Measurements from ENCODE around the gene EID3. TPM values are rescaled to one million over a fixed set of nuclear protein-coding genes. Genes with fewer than 3 reads are reported as not detected.

EID3 gene
- total and polyA plus RNA-seq, 7 donors: 0.28 to 1.3 (median 0.95) TPM

GRCh38 chr12:104316936-104317335 is 13.4 kb downstream of the EID3 start:
- Histone ChIP-seq H3K27ac (no peak overlapping the region), H3K9me3 (no peaks in the 10 kb centered on the region), H3K4me1 (no peaks in the 10 kb centered on the region), H3K4me3 (no peak overlapping the region), H3K27me3 (ENCODE audit: insufficient read depth in 3 of 3, low read length in 2 of 3) (no peaks in the 10 kb centered on the region), H3K36me3 (ENCODE audit: insufficient read depth in 1 of 2, low read depth in 1 of 2) (peaks cover 15 to 100% of the 10 kb centered on the region in 2 donors)
- ATAC-seq: no peak
- no peak for DNase-seq
- no peak for TF ChIP-seq CTCF (IDR thresholded peaks at IDR 0.05)
- intact Hi-C loops (cut with DNase I): loop anchor here (10.0 kb wide), 2 partner anchors 808 to 828 kb away; no protein-coding TSS in a partner anchor

- TF ChIP-seq CTCF (IDR thresholded peaks at IDR 0.05): no peak
- intact Hi-C loops (cut with DNase I): loop anchor here (10.0 kb wide), 2 partner anchors 807 to 827 kb away; no protein-coding TSS in a partner anchor
- no peaks in the 10 kb centered on the region for H3K9me3 ChIP-seq
- H3K4me3 ChIP-seq: no peak overlapping the region
- H3K27ac ChIP-seq: no peak overlapping the region
- no peak for ATAC-seq
- no peaks in the 10 kb centered on the region for H3K4me1 ChIP-seq
- peaks cover 12 to 100% of the 10 kb centered on the region in 2 donors for H3K36me3 ChIP-seq (ENCODE audit: insufficient read depth in 1 of 2, low read depth in 1 of 2)
- DNase-seq: no peak
- 92 to 94% (median 93%) methylated on average over 7 of the region's 7 CpGs for WGBS, 3 donors
- H3K27me3 ChIP-seq (ENCODE audit: insufficient read depth in 3 of 3, low read length in 2 of 3): no peaks in the 10 kb centered on the region
These were observed 14.1 kb downstream of the EID3 start for GRCh38 chr12:104317538-104318210.

GRCh38 chr12:104319028-104319427 is 15.5 kb downstream of the EID3 start:
- TF ChIP-seq CTCF (IDR thresholded peaks at IDR 0.05): no peak
- H3K9me3 ChIP-seq: no peaks in the 10 kb centered on the region
- WGBS, 3 donors: 90 to 94% (median 92%) methylated on average over 1 of the region's 1 CpG
- no peak overlapping the region for H3K27ac ChIP-seq
- no peaks in the 10 kb centered on the region for H3K4me1 ChIP-seq
- no peaks in the 10 kb centered on the region for H3K27me3 ChIP-seq (ENCODE audit: insufficient read depth in 3 of 3, low read length in 2 of 3)
- H3K4me3 ChIP-seq: no peak overlapping the region
- ATAC-seq (no peak), DNase-seq (no peak)
- H3K36me3 ChIP-seq (ENCODE audit: insufficient read depth in 1 of 2, low read depth in 1 of 2): peaks cover 9 to 91% of the 10 kb centered on the region in 2 donors
- intact Hi-C loops (cut with DNase I): loop anchor here (10.0 kb wide), 2 partner anchors 806 to 826 kb away; no protein-coding TSS in a partner anchor

- Histone ChIP-seq H3K36me3 (ENCODE audit: insufficient read depth in 1 of 2, low read depth in 1 of 2) (peaks cover 12 to 90% of the 10 kb centered on the region in 2 donors), H3K9me3 (no peaks in the 10 kb centered on the region), H3K4me3 (no peak overlapping the region), H3K27me3 (ENCODE audit: insufficient read depth in 3 of 3, low read length in 2 of 3) (no peaks in the 10 kb centered on the region), H3K27ac (no peak overlapping the region), H3K4me1 (no peaks in the 10 kb centered on the region)
- TF ChIP-seq CTCF (IDR thresholded peaks at IDR 0.05): no peak
- intact Hi-C loops (cut with DNase I): loop anchor here (10.0 kb wide), 3 partner anchors 375 to 825 kb away; no protein-coding TSS in a partner anchor
- WGBS, 3 donors: 83 to 92% (median 87%) methylated on average over 1 of the region's 1 CpG
- no peak for DNase-seq
- no peak for ATAC-seq
These were observed 16.5 kb downstream of the EID3 start for GRCh38 chr12:104319918-104320626.
